GM12878 (cell line): ENCODE data around the gene NPDC1.

Experiments used
- CREB1 ChIP-seq: IDR thresholded peaks from 2 replicates; pipeline ENCODE4 v1.6.1; 2012; ENCODE audit warnings: low read depth, mild to moderate bottlenecking, inconsistent platforms
- POLR2A ChIP-seq: IDR thresholded peaks from 2 replicates; pipeline ENCODE4 v1.6.1; 2011; ENCODE audit warnings: low read depth, mild to moderate bottlenecking, low read length
- ZBTB33 ChIP-seq: fragments of 450-650 bp; IDR thresholded peaks from 2 replicates; pipeline ENCODE4 v1.6.1; 2017; ENCODE audit warnings: mild to moderate bottlenecking

- TF ChIP-seq CREB1 (no peak), ZBTB33 (no peak), POLR2A (no peak)
Observed at GRCh38 chr9:137065336-137065967, 19.5 kb upstream of the NPDC1 start.
